Activated naive CD8-positive, alpha-beta T cell (primary cell): ENCODE measurements around the gene TBXAS1.
"Not testable (repeated sequence)": the region's sequence is repeated elsewhere in the genome, so short reads cannot be mapped to it uniquely, and the experiment has no call there.

Experiments used
- H3K27ac Mint-ChIP-seq: one replicate; pipeline ENCODE4 v1.8.0; 2021; ENCODE audit warnings: mixed read lengths
- H3K27me3 Mint-ChIP-seq: one replicate; pipeline ENCODE4 v1.8.0; 2021; ENCODE audit warnings: mixed read lengths
- H3K36me3 Mint-ChIP-seq: one replicate; pipeline ENCODE4 v1.8.0; 2021; ENCODE audit warnings: mixed read lengths
- H3K4me1 Mint-ChIP-seq: one replicate; pipeline ENCODE4 v1.8.0; 2021; ENCODE audit warnings: low read depth, mixed read lengths
- H3K4me3 Mint-ChIP-seq: one replicate; pipeline ENCODE4 v1.8.0; 2021; ENCODE audit warnings: mild to moderate bottlenecking, mixed read lengths
- H3K9me3 Mint-ChIP-seq: one replicate; pipeline ENCODE4 v1.8.0; 2021; ENCODE audit warnings: low read depth, mixed read lengths

TBXAS1 gene

DNA sequence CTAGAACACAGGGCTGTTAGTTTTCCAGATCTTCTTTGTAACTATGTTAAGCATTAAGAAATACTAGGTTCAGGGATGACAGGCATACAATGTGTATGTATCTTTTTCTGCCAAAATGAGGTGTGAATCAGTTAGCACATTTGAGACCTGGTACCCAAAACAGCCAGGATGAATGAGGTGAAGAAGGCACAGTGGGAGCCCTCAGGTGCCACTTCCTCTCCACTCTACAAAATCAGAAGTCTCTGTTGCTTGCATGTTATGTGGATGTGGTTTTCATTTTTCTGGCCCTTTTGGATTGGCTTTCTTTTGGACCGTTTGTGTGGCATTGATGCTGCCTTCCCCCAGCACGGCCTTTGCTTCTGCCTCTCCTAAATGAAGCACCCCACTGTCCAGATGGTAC lies 15.4 kb upstream of the TBXAS1 start:
- Mint-ChIP-seq H3K27me3 (no peaks in the 10 kb centered on the region), H3K9me3 (peaks cover 3% of the 10 kb centered on the region), H3K4me3 (no peak overlapping the region), H3K4me1 (peaks cover 8% of the 10 kb centered on the region), H3K27ac (no peak overlapping the region), H3K36me3 (no peaks in the 10 kb centered on the region)

DNA sequence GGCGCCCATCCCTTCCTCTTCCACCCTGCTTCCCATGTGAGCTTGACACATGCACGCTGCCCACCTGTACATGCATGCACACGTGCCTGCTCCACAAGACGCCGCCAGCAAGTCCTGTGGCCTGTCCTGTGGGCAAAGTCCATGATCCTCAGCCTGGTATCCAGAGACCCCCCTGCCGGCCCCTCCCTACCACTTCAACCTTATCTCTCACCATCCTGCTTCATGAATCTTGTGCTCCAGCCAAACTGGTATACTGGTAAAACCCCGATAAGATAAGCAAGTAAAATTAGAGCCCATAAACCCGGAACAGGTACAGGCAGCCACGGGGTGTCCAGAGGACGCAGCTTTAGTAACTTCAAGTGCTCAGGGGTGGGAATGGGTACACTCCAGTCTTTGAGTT lies 11.8 kb upstream of the TBXAS1 start:
- Mint-ChIP-seq H3K27me3 (no peaks in the 10 kb centered on the region), H3K36me3 (no peaks in the 10 kb centered on the region), H3K4me1 (peaks cover 8% of the 10 kb centered on the region), H3K27ac (no peak overlapping the region), H3K4me3 (no peak overlapping the region), H3K9me3 (peaks cover 3% of the 10 kb centered on the region)

GRCh38 chr7:139820089-139820488 lies 9.0 kb upstream of the TBXAS1 start:
- Mint-ChIP-seq H3K36me3 (no peaks in the 10 kb centered on the region), H3K27ac (no peak overlapping the region), H3K27me3 (no peaks in the 10 kb centered on the region), H3K4me3 (no peak overlapping the region), H3K4me1 (no peaks in the 10 kb centered on the region), H3K9me3 (peaks cover 3% of the 10 kb centered on the region)

- no peaks in the 10 kb centered on the region for H3K4me1 Mint-ChIP-seq
- H3K9me3 Mint-ChIP-seq: no peaks in the 10 kb centered on the region
- H3K27me3 Mint-ChIP-seq: no peaks in the 10 kb centered on the region
- no peak overlapping the region for H3K27ac Mint-ChIP-seq
- H3K4me3 Mint-ChIP-seq: no peak overlapping the region
- H3K36me3 Mint-ChIP-seq: no peaks in the 10 kb centered on the region
These were observed 7.5 kb upstream of the TBXAS1 start for GRCh38 chr7:139821349-139822105.

DNA sequence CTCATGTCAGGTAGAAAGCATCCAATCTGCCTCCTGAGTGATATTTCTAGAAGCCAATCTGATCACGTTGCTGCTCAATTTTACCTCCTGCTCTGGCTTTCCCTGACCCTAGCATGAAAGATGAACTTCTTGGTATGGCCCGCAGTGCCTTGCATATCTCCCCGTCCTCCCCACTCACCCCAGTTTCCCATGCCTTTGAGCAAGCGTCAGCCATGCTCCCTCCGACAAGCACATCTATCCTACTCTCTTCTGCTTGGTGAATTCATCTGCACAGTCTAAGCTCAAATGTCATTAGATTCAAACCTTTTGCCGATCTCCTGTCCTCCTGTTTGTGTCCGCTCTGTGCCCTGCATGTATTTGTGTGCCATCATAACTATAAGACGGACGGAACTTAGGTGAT lies 6.2 kb upstream of the TBXAS1 start:
- Mint-ChIP-seq H3K4me3 (no peak overlapping the region), H3K9me3 (no peaks in the 10 kb centered on the region), H3K27ac (no peak overlapping the region), H3K4me1 (no peaks in the 10 kb centered on the region), H3K36me3 (no peaks in the 10 kb centered on the region), H3K27me3 (no peaks in the 10 kb centered on the region)

DNA sequence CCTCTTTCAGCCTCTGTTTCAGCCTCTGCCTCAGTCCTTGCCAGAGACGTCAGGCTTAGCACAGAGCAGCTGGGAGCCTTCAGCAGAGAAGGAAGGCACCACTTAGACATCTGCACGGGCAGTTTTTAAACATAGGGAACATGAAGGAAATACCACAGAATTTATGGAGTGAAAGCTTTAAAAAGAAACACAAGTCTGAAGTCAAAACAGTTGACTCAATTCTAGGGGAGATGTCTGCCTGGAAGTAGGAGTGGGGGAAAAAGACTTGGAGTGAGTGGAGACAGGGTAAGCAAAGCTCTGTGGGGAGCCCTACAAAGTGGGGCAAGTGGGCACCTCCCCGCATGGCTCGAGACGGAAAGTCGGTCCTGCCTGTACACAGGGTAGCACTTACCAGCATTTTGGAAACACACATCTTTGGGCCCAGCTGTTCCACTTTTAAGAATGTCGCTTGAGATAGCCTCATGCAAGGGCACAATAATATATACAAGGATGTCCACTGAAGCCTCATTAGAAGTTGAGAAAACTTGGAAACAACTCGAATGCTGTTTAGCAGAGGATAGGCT lies 5.0 kb upstream of the TBXAS1 start:
- no peaks in the 10 kb centered on the region for H3K9me3 Mint-ChIP-seq
- H3K27me3 Mint-ChIP-seq: no peaks in the 10 kb centered on the region
- no peak overlapping the region for H3K27ac Mint-ChIP-seq
- H3K36me3 Mint-ChIP-seq: no peaks in the 10 kb centered on the region
- no peaks in the 10 kb centered on the region for H3K4me1 Mint-ChIP-seq
- no peak overlapping the region for H3K4me3 Mint-ChIP-seq

GRCh38 chr7:139825666-139826290 lies 3.3 kb upstream of the TBXAS1 start:
- H3K36me3 Mint-ChIP-seq: no peaks in the 10 kb centered on the region
- H3K4me3 Mint-ChIP-seq: no peak overlapping the region
- no peaks in the 10 kb centered on the region for H3K9me3 Mint-ChIP-seq
- H3K27me3 Mint-ChIP-seq: no peaks in the 10 kb centered on the region
- no peak overlapping the region for H3K27ac Mint-ChIP-seq
- H3K4me1 Mint-ChIP-seq: peaks cover 13% of the 10 kb centered on the region

DNA sequence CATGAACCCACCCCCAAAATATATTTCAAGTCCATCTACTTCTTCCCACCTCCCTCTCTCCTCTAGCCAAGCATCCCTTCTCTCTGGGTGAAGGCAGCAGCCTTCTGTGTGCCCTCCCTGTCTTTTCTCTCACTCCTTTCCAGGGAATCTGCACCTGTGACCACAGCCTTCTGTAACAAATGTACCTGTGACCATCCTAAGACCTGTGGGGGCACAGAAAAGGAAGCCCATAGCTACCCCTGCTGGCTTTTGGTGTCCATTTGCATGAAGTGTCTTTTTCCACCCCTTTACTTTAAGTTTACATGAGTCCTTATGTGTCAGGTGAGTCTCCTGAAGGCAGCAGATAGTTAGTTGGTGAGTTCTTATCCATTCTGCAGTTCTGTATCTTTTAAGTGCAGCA lies 2.0 kb upstream of the TBXAS1 start:
- no peaks in the 10 kb centered on the region for H3K9me3 Mint-ChIP-seq
- H3K4me1 Mint-ChIP-seq: peaks cover 15% of the 10 kb centered on the region
- no peaks in the 10 kb centered on the region for H3K27me3 Mint-ChIP-seq
- H3K36me3 Mint-ChIP-seq: no peaks in the 10 kb centered on the region
- no peak overlapping the region for H3K27ac Mint-ChIP-seq
- H3K4me3 Mint-ChIP-seq: no peak overlapping the region

- H3K27ac Mint-ChIP-seq: no peak overlapping the region
- H3K4me1 Mint-ChIP-seq: peaks cover 15% of the 10 kb centered on the region
- peaks cover 2% of the 10 kb centered on the region for H3K36me3 Mint-ChIP-seq
- no peaks in the 10 kb centered on the region for H3K9me3 Mint-ChIP-seq
- H3K27me3 Mint-ChIP-seq: no peaks in the 10 kb centered on the region
- H3K4me3 Mint-ChIP-seq: no peak overlapping the region
These were observed 618 bp upstream of the TBXAS1 start for GRCh38 chr7:139828446-139828845.

- H3K4me3 Mint-ChIP-seq: no peak overlapping the region
- peaks cover 6% of the 10 kb centered on the region for H3K36me3 Mint-ChIP-seq
- no peak overlapping the region for H3K27ac Mint-ChIP-seq
- H3K9me3 Mint-ChIP-seq: no peaks in the 10 kb centered on the region
- H3K4me1 Mint-ChIP-seq: peaks cover 15% of the 10 kb centered on the region
- no peaks in the 10 kb centered on the region for H3K27me3 Mint-ChIP-seq
These were observed 682 bp downstream of the TBXAS1 start for GRCh38 chr7:139829775-139830117.

DNA sequence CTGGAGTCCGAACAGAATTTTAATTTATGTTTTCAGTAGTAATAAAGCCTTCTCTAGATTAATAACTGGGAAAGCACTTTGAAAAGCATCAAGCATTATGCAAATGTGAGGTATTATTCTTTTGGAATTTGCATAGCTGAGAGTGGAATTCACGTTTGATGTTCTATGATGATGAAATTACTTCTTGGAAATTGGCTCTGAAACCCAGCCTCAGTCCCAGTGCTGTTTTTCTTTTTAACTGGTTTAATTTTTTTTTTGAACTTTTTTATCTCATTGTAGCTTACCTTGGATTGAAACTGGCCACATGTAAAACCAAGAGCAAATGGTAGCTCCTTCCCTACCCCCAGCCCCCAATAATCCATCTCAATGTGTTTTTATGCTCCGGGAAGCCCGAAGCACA lies 1.2 kb downstream of the TBXAS1 start:
- Mint-ChIP-seq H3K36me3 (peaks cover 6% of the 10 kb centered on the region), H3K27me3 (no peaks in the 10 kb centered on the region), H3K4me1 (peaks cover 15% of the 10 kb centered on the region), H3K4me3 (no peak overlapping the region), H3K9me3 (no peaks in the 10 kb centered on the region), H3K27ac (no peak overlapping the region)

DNA sequence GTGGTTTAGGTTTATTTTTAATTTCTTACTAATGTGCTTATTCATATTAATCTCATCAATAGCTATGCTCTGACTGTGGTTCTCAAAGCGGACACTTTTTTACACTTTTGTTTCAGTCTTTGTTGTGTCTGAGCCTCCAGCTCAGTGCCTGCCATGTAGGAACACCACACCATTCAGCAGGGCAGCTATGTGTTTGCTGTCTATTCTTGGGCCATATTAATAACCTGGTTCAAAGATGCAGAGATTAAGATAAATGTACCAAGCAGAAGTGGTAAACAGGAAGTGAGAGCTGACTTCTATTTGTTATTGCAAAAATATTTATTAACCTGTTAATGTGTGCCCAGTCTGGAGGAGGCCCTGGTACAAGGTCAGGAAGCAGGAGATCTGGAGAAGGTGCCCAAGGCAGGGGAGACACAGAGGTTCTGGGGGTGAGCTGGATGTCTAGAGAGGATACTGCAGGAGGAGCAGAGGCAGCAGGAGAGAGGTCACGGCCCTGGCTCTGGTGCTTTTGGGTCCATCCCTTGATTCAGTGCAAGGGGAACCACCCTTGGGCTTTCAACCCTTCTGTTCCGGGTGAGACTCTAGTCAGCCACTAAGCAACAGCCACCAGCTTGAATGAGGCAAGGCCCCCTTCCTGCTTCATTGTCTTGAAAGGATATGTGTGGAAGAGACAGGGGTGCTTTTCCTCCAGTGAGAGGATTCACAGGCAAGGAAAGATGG lies 1.9 kb downstream of the TBXAS1 start:
- Mint-ChIP-seq H3K27ac (no peak overlapping the region), H3K27me3 (no peaks in the 10 kb centered on the region), H3K4me1 (peaks cover 15% of the 10 kb centered on the region), H3K4me3 (no peak overlapping the region), H3K36me3 (peaks cover 6% of the 10 kb centered on the region), H3K9me3 (no peaks in the 10 kb centered on the region)

- H3K9me3 Mint-ChIP-seq, H3K27ac Mint-ChIP-seq: not testable (repeated sequence)
These were observed 6.8 kb downstream of the TBXAS1 start for GRCh38 chr7:139835848-139836247.

GRCh38 chr7:139837291-139837690 lies 8.2 kb downstream of the TBXAS1 start:
- not testable (repeated sequence) for H3K27ac Mint-ChIP-seq, H3K4me3 Mint-ChIP-seq, H3K27me3 Mint-ChIP-seq, H3K4me1 Mint-ChIP-seq, H3K36me3 Mint-ChIP-seq, H3K9me3 Mint-ChIP-seq

More at GRCh38 chr7:139835848-139836247, 6.8 kb downstream of the TBXAS1 start:
- not testable (repeated sequence) for H3K27me3 Mint-ChIP-seq, H3K4me3 Mint-ChIP-seq, H3K36me3 Mint-ChIP-seq, H3K4me1 Mint-ChIP-seq

- no peak overlapping the region for H3K27ac Mint-ChIP-seq
- H3K27me3 Mint-ChIP-seq: no peaks in the 10 kb centered on the region
- no peak overlapping the region for H3K4me3 Mint-ChIP-seq
- peaks cover 4% of the 10 kb centered on the region for H3K36me3 Mint-ChIP-seq
- H3K9me3 Mint-ChIP-seq: no peaks in the 10 kb centered on the region
- H3K4me1 Mint-ChIP-seq: no peaks in the 10 kb centered on the region
These were observed 9.2 kb downstream of the TBXAS1 start for GRCh38 chr7:139838276-139838675.
